DMS153 treated with DMSO at 0.1 percent for 48 hours (cell line): ENCODE results near the gene GOLGA8B.
"Not testable (repeated sequence)": the region's sequence is repeated elsewhere in the genome, so short reads cannot be mapped to it uniquely, and the experiment has no call there.

Source experiments
- DNase-seq: peaks from one replicate; lab custom pipeline; 2025; ENCODE audit not compliant: unreplicated experiment; lab: John Stamatoyannopoulos, UW

GOLGA8B gene

GRCh38 chr15:34583399-34584329 is at the start of gene GOLGA8B:
TSS of gene GOLGA8B (minus strand) at chr15:34583651. CDS start at chr15:34535912, 47,739 bp downstream.
- peak; percentile 11 for DNase-seq

- not testable (repeated sequence) for DNase-seq
Observed at GRCh38 chr15:34633165-34633564, 49.7 kb upstream of the GOLGA8B start.

- no peak for DNase-seq
Observed at GRCh38 chr15:34628577-34629152, 45.2 kb upstream of the GOLGA8B start.

- DNase-seq = no peak
Observed at GRCh38 chr15:34625007-34625406, 41.6 kb upstream of the GOLGA8B start.

GRCh38 chr15:34621675-34622074 is 38.2 kb upstream of the GOLGA8B start:
- peak; percentile 1 for DNase-seq

GRCh38 chr15:34620814-34621213 is 37.4 kb upstream of the GOLGA8B start:
- no peak for DNase-seq

GRCh38 chr15:34620142-34620541 is 36.7 kb upstream of the GOLGA8B start:
- no peak for DNase-seq

- no peak for DNase-seq
Observed at GRCh38 chr15:34619151-34619550, 35.7 kb upstream of the GOLGA8B start.

- no peak for DNase-seq
Observed at GRCh38 chr15:34618073-34618472, 34.6 kb upstream of the GOLGA8B start.

- DNase-seq = peak; percentile 0
Observed at GRCh38 chr15:34616613-34617012, 33.2 kb upstream of the GOLGA8B start.

GRCh38 chr15:34613997-34614396 is 30.5 kb upstream of the GOLGA8B start:
- DNase-seq = no peak

- DNase-seq = no peak
Observed at GRCh38 chr15:34613301-34613700, 29.9 kb upstream of the GOLGA8B start.

GRCh38 chr15:34610354-34610753 is 26.9 kb upstream of the GOLGA8B start:
- DNase-seq = no peak

GRCh38 chr15:34609102-34610057 is 25.9 kb upstream of the GOLGA8B start:
- DNase-seq = no peak

GRCh38 chr15:34608517-34608916 is 25.1 kb upstream of the GOLGA8B start:
- no peak for DNase-seq

- DNase-seq = no peak
Observed at GRCh38 chr15:34607832-34608231, 24.4 kb upstream of the GOLGA8B start.

GRCh38 chr15:34606545-34606944 is 23.1 kb upstream of the GOLGA8B start:
- no peak for DNase-seq

- DNase-seq = no peak
Observed at GRCh38 chr15:34606131-34606530, 22.7 kb upstream of the GOLGA8B start.

- no peak for DNase-seq
Observed at GRCh38 chr15:34603095-34603494, 19.6 kb upstream of the GOLGA8B start.

- DNase-seq = no peak
Observed at GRCh38 chr15:34600923-34601322, 17.5 kb upstream of the GOLGA8B start.
